ENCODE data around the gene RNF150.

The RNF150 gene

DNA sequence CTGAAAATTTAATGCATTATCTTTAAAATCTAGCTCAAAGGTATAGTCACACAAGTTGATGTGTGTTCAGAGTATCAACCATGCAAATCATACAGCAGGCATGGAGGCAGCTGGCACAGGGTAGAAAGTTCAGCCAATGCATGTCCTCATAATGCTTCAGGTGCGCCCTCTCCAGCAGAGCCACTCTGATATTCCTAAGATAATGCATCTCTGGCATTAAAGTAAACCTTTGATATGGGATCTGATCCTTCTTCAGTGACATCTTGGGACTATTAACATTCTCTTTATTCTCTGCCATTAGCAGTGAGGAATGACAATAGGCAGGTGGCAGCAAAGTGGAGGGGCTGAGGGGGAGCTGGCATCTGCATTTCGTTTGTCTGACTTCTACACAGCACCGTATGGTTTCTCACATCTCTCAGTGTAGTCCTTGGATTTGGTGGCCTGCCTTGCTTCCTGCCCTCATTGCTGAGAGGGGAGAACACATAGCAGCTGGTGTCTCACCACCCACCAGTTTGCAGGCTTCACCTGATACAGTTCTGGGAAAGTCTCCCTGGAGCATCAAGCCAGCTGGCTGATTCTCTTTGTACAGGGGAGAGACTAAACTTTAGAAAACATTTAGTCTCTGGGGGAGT, 208.4 kb downstream of the RNF150 start:
- DNase-seq (ENCODE audit: low read depth), result no peak

DNA sequence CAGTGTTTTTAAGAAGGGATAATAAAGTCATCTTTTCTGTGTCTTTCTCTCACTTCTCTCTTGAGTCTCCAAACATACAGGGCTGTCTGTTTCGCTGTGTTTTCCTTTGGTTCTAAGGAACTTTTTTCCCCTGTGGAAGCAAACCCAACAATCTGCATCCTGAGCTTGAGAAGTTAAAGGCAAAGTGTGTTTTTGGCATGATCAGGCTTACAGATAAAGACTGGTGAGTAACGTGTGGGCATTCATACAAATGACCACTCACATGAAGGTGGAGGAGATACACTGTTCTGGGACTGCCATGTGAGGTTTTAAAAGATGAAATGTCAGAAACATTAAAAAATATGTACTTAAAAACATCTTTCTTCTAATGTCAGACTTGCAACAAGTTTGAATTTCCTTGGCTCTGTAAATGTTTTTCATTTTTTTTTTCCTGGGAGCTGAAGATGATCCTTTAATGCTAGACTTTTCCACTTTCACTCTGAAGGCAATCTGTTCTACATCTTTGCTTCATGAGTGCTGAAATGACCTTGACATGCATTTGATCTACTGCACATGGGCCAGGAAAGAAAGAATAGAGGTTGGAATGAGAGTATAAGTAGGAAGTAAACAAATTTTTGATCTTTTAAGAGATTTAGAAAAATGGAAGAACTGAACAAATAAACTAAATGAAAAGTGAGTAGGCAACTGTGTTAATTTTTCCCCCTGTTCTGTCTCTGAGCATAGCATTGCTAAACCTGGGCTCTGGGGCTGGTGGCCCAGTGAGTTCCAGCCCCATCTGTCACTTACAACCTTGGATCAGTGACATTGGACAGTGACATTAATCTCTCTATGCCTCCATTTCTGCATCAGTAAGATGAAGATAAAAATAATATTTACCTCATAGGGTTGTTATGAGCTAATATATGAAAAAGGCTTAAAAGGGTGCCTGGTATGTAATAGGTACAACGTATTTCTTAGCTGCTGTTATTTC, 226.0 kb downstream of the RNF150 start:
- DNase-seq (ENCODE audit: low read depth), result no peak

DNA sequence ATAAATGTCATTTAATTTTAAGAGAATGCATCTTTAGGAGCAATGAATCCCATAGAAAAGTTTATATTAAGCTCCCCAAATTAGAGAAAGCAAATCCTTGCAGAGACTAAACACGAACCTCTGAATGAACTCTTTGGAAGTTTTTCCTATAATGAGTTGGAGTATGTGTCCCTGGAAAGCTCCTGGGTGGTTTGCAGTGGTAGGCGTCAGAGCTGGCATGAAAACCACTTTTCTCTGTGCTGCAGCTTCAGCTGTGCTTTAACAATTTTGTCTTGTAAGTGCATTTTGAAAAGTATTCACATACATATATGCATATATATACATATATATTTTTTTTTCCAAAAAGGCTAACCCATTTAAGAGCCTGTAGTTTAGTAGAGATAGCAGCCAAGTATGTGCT, 228.4 kb downstream of the RNF150 start:
- no peak for DNase-seq (ENCODE audit: low read depth)

DNA sequence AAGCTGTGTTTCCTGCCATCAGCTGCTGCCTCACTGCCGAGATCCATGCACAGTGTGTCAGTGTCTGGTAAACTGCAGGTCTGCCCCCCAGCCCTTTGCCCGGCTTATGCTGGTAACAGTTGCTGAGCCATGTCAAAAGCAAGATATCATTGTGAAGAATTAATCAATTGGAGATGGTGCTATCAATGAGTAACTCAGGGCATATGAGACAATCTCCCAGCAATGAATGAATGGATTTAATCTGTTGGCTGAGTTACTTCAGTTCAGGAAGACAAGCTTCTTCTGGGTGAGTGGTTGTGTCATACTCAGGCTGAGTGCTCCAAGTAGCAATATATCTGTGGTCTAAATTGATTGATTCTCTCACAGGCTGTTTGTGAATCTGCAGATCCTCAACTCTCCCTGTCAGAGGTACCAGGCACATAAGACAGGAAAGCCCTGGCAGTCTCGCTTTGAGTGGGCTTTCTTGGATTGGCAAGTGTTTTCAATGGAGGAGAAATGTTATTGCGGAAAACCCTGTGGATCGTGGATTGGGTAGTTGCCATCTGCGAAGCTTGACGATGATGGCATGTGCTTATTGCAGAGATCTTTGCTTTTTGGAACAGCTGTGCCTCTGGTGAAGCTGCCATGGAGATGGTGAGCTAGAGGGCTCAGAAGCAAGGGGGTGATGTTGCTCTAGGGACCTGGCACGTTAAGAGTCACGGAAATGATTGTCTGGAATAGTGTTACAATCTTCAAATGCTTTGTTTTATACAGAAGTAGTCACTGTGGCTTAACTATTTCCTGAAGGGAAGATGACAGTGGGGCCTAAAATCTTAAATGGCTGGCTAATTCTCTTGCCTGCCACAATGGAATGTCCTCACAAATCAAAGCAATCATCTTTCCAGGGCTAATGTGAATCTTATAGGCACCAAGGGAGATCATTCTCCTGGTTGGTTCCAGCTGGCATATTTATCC, 229.5 kb downstream of the RNF150 start:
- DNase-seq (ENCODE audit: low read depth), result no peak

DNA sequence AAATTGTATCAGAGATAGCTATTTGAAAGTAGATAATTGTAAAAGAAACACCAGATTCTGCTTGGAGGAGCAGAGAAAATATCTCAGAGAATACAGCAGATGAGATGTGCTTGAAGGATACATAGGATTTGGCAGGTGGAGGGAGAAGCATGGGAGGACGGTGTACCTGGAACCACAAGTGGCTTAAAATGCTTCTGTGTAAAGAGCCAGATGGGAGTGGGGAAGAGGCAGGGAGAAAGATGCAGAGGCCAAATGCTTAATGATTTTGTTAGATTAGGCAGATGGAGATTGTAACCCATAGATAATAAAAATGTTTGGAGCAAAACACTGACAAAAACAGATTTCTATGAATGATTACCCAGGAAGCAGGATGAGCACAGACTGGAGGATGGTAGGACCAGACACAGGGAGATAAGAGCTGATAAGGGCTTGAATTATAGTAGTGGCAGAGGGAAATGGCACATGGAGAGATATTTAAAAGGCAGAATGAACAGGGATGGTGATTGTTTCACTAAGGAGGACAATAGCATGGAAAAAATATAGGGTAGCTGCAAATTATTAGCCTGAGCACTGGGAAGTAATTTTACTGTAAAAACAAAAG, 231.4 kb downstream of the RNF150 start:
- no peak for DNase-seq (ENCODE audit: low read depth)

DNA sequence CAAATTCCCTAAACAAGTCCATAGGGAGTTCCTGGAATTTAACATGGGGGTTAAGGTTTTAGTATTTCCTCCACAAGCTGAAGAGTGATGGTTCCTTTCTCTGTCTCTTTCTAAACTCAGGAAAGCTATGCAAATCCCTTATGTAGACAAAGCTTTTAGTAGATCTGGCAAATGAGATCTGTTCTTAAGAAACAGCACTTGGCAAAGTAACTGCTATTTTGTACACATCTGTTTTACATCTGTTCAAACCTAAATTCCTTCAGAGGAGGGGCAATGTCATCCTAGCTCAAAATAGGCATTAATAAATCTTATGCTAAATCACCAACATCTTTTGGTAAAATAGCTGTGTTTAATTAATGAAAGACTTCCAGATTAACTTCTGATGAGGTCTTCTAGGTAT, 239.3 kb downstream of the RNF150 start:
- DNase-seq (ENCODE audit: low read depth), result peak; percentile 19

DNA sequence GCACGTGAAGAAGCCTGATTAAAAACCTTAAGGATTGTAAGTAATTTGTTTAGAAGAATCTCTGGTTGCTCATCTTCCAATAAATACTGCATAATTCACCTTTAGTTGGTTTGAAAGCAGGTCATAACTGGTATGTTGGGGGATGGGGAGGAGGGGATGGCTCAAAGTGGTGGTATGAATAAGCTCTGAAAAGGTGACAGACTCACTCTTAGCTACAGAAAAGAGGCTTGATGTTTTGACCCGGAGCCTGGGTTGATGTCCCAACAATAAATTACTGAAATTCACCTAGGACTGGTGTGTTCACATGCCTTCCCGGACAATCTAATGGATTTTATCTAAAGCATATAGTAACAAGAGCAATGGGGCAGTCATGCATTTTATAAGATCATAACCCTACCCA, 245.2 kb downstream of the RNF150 start:
- no peak for DNase-seq (ENCODE audit: low read depth)

DNA sequence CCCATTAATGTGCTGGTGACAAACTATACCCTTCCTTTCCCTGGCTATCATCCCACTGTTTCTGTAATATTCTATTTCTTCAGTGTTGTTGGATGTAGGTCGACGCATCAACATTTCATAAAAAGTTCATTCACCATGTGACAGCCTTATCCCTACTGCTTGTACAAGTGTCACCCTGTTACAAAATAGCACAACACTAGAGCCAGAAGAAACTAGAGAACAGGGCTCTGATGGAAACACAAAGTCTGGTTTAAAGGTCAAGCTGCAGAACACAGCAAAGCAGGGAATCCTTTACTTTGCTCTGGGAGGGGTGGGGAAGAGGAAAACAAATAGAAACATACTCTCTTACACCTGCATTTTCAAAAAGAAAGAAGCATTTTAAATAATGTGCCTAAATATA, 245.8 kb downstream of the RNF150 start:
- no peak for DNase-seq (ENCODE audit: low read depth)

DNA sequence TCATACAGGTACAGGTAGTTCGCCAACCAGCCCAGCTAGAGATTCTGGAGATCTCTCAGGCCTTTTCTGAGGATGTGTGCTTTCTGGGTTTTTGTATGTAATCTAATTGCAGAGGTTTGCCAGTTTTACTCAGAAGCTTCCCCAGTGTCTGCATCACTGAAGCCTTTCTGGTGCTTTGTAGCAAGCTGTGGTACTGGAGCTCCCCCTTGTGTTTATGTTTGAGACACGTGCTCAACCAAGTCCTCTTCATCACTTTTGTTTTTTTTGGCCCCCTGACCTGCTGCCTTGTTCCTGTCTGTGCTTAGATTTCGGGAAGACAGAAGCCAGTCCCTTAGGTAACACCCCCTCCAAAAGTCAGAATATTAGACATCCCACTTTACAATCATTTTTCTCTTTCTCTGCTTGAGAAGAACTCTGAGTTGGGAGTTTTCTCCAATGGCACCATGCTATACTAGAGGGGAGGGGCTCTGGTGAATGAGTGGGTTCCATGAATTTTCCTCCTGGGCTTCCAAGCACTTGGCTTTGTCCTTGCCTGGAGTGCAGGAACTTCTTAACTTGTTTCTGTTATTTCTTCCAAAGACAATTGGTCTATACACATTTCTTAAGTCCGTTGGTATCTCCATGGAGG, 248.7 kb downstream of the RNF150 start:
- DNase-seq (ENCODE audit: low read depth), result peak; percentile 18

DNA sequence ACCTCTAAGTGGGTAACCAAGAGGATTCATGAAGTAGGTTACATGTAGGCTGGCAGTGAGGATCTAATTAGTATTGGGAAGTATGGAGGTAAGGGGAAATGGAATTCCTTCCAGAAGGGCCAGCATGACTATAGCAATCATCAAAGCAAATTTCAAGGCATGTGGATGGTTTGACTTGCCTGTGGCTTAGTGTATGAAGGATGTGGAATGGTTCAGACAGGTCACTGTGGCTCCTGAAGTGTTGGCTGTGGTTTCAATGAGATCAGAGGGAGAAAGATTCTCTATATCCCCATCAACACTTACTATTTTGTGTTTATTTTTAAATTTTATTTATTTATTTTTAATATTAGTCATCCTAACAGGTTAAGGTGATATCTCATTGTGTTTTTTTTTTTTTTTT, 255.5 kb downstream of the RNF150 start:
- DNase-seq (ENCODE audit: low read depth), result no peak

DNA sequence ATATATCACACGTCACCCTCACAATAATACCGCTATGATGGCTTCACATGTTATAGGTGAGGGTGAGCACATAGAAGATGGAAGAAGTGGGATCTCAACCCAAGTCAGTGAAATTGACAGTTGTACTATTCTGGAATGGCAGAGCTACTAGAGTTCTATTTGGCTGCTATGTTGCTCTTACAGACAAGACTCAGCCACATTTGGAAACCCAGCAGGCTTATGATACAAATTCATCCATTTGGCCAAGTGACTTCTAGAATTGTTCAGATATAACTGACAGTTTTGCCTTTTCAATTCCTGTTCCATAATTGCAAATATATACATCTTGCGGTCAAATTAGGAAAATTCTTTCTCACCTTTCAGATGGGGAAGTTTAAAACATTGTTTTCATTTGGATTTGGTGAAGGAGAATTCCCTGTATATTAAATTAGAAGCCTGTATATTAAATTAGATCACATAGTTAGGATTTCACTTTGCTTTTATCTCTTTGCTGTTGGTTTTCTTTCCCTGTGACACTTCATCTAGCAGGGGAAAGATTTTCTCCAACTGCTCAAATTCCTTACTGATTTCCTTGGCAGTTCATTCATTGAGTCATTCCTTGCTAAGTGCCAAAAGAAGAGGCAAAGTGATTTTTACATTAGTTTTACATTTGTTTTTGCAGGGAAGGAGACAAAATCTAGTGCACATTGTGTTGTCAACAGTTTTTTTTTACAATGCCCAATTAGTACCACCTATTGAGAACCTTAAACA, 256.5 kb downstream of the RNF150 start:
- no peak for DNase-seq (ENCODE audit: low read depth)

DNA sequence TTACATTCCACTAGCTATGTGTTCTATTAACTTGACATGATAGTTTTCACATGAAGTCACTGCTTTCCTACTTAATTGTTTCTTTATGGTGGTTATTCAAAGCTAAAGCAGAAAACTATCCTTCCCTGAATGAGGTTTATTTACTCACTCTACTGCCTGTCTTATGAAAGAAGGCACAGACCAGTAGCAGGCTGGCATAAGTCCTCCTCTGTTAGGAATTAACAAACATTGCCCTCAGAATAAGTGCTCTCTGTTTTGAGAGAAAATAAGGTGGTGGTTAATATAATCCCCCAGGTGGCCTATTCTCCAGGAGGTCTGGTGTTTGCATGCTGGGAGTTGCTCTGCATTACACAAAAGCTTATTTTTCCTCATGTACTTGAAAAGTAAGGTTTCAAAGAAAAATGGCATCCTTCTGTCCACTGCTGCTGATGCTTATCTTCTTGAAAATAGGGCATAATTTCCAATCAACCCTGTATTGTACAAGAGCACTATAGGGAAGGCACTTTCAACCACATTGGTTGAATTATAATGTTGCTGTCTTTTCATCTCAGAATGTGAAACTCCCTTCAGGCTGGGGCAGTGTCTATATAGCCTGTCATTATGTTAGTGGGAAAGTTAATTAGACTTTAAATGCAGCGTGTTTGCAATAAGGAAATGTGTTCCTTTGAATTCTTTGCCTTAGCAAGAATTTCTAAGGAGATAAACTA, 257.4 kb downstream of the RNF150 start:
- no peak for DNase-seq (ENCODE audit: low read depth)

DNA sequence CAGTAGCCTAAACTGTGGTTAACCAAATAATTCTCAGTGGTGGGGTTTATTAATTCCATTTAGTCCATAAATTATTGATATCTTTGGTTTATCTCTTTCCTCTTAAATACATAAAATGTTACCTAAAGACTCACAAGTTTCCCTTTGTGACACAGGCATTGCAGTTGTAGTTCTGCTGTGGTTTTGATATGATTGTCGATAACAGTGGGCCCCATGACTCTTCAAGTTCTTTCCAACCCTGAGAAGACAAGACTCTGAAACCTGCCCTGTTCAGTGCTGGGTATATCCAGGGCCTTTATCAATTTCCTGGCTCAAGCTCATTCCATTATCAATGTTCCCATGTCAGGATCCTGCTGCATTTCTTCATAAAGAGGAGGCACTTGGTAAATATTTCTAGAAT, 259.2 kb downstream of the RNF150 start:
- DNase-seq (ENCODE audit: low read depth), result no peak

DNA sequence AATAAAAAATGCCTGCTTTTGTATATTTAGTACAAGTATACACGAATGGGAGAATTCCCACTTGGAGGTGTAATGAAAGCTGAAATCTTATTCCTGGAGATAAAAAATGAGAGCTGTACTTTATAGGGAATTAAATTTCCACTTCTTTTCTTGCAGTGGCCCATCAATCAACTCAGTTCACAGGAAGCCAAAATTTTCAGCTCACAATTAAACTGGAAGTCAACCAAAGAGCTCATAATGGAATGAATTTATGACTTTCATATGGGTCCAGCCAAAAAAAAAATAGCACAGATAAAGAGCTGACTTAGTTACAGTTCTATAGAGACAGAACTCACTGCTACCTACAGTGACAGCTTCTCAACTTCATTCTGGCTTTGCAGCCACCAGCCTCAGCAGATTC, 261.9 kb downstream of the RNF150 start:
- DNase-seq (ENCODE audit: low read depth), result no peak

DNA sequence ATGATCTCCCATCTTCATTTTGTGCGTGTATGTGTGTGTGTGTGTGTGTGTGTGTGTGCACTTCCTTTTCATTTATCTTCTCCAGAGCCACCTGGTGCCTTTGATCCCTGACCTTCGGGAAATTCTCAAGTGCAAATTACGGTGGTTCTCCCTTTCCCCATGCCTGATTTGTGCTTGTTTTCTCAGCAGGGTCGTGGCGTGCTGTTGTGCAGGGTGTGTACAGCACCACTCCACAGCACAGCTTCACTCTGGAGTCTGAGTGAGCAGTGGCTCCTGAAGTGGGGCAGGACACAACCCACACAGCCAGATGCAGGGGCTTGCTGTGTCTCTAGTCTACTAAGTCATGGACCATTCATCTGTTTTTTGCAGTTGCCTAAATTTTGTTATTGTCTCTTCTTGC, 262.8 kb downstream of the RNF150 start:
- DNase-seq (ENCODE audit: low read depth), result no peak

DNA sequence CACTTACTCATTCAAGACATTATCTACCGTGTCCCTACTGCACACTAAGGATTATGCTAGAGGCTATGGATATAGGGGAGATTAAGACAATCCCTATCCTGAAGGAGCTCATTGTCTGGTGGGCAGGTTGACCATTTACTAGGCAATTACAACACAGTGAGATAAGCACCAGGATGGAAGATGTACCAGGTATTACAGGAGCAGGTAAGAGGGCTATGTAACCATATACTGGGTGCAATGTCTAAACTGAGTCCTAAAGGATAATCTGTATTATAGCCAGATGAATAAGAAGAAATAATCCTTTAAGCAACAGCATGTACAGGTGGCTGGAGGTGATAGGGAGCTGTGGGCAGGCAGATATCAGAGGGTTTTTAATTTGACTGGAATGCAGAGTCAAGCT, 263.8 kb downstream of the RNF150 start:
- no peak for DNase-seq (ENCODE audit: low read depth)

DNA sequence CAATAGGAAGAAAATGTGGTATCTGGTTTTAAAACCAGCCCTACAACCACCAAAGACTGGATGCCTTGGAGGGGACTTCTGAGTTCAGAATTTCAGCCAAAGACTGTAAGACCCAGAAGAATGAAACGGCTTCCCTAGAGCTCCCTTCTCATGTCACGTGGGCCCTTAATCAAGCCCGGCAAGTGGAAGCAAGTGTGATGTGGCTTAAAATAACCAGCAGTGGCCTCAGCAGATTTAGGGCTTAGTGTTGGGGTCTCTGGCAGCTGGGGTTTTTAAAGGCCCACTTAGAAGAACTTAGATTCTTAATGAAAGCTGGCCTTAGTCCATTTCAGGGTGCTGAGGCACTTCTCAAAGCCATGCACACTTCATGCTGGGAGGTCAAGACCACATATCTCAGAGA, 265.9 kb downstream of the RNF150 start:
- no peak for DNase-seq (ENCODE audit: low read depth)

DNA sequence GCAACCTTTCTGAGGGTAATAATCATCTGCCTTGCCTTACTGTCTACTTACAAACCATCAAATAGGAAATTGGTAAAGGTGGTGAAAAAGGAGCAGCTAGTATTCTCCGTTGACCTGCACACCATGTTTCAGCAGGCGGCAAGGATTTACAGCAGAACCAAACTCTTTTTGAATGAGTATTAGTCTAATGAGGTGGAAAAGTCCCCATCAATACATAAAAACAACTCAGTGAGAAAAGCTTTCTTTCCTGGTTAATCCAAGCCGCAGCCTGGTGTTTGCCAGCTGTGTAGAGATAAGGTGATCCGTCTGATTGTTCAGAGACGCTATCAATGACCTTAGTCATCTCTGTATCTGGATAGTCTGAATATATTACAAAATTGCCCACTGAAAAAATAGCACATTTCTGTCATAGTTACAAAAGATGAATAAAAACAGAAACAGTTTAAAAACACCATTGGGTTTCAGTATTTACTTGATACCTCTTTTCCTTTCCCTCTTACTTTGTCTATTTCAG, 266.7 kb downstream of the RNF150 start:
- no peak for DNase-seq (ENCODE audit: low read depth)

DNA sequence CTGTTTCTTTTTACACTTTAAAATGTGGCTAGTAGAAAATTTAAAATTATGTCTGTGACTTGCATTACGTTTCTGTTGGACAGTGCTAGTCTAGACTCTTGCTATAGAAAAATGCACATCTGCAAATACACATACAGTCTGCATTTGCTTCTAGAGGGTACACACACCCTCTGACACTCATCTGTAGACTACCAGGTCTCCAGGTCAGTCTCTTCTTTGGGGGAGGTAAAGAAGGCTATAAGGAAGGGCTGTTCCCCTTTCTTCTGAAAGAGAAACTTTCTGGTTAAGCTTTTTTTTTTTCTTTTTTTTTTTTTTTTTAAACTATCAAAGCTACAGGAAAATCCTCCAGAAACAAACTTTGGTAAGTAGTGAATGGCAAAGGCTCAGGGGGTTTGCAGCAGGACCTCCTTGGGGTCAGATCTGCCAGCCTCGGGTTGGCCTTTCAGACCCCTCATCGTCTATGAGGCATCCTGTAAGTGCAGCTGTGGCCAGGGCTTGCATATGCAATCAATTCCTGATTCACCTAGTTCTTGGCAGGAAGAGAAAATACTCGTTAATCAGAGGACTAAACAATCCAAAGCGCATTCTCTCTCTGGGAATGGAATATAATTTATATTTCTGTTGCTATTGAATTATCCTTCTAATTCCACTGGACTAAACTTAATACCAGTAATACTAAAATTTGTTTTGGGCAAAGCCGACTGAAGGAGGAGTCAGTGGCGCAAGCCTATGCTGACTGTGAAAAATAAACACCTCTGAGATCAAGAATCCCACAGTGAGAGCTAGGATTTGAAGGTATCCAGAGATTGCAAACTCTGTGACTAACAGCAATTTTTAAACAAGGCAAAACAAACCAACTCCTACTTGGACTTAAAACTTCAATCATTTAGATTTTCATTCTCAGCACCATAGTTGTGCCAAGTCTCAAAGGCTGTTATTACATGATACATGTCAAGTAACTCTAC, 267.7 kb downstream of the RNF150 start:
- DNase-seq (ENCODE audit: low read depth), result no peak
